ENCODE results near the gene OSBPL9.

GRCh38 chr1:51618715-51619114 is 1.8 kb downstream of the OSBPL9 start:
- no peak for TF ChIP-seq EZH2 (IDR thresholded peaks at IDR 0.05; ENCODE audit: insufficient read depth, poor library complexity, severe bottlenecking)
- TF ChIP-seq EZH2phosphoT487 (IDR thresholded peaks at IDR 0.05; ENCODE audit: insufficient read depth, low read depth): no peak
